HCT116 (cell line): Measurements from ENCODE around the gene DOCK3.

Source experiments
- POLR2A ChIP-seq: IDR thresholded peaks from 2 replicates; pipeline ENCODE4 v1.7.0; 2011; ENCODE audit warnings: borderline replicate concordance; ENCODE audit not compliant: insufficient read depth, insufficient read length; ENCODE audit errors: extremely low read depth
- POLR2AphosphoS5 ChIP-seq: IDR thresholded peaks from 2 replicates; pipeline ENCODE4 v1.6.1; 2011; ENCODE audit warnings: mild to moderate bottlenecking, low read depth, low read length, moderate library complexity
- RAD21 ChIP-seq: IDR thresholded peaks from 2 replicates; pipeline ENCODE4 v1.6.1; 2012; ENCODE audit warnings: low read depth, mild to moderate bottlenecking
- SIN3A ChIP-seq: IDR thresholded peaks from 2 replicates; pipeline ENCODE4 v1.6.1; 2012; ENCODE audit warnings: low read depth
- SP1 ChIP-seq: IDR thresholded peaks from 2 replicates; pipeline ENCODE4 v1.6.1; 2012; ENCODE audit warnings: low read depth
- SRF ChIP-seq: IDR thresholded peaks from 2 replicates; pipeline ENCODE4 v1.6.1; 2012; ENCODE audit warnings: low read depth
- YY1 ChIP-seq: IDR thresholded peaks from 2 replicates; pipeline ENCODE4 v1.6.1; 2011; ENCODE audit warnings: low read length, low read depth, moderate library complexity, mild to moderate bottlenecking; ENCODE audit not compliant: insufficient replicate concordance; ENCODE audit errors: extremely low read depth
- TF ChIP-seq, protein P1 (sequence below), 3 experiments: fragments of 200-600 bp in 1 of 3; sonication (generic) in 1 of 3; IDR thresholded peaks in 2 of 3; conservative IDR thresholded peaks in 1 of 3; 2 replicates each; pipeline ENCODE4 v1.5.1; 2012 to 2017; ENCODE audit warnings: low read depth in 2 of 3, low read length in 2 of 3, antibody characterized with exemption in 1 of 3, borderline replicate concordance in 1 of 3, control low read depth in 1 of 3, mild to moderate bottlenecking in 1 of 3, mixed read lengths in 1 of 3, mixed run types in 1 of 3, moderate library complexity in 1 of 3; ENCODE audit not compliant: insufficient read depth in 1 of 3

DNA sequence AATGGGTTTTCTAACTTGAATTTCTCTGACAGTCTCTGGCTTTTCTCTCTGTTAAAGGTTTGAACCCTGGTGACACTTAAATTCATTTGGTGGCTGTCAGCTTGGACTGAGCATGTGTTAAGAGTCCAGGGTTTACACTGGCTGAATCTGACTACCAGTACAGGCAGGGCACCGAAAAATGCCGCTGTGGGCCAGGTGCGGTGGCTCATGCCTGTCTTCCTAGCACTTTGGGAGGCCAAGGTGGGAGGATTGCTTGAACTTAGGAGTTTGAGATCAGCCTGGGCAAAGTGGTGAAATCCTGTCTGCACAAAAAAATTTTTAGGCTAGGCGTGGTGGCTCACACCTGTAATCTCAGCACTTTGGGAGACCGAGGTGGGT, 712.1 kb downstream of the DOCK3 start:
- TF ChIP-seq, protein P1, sequence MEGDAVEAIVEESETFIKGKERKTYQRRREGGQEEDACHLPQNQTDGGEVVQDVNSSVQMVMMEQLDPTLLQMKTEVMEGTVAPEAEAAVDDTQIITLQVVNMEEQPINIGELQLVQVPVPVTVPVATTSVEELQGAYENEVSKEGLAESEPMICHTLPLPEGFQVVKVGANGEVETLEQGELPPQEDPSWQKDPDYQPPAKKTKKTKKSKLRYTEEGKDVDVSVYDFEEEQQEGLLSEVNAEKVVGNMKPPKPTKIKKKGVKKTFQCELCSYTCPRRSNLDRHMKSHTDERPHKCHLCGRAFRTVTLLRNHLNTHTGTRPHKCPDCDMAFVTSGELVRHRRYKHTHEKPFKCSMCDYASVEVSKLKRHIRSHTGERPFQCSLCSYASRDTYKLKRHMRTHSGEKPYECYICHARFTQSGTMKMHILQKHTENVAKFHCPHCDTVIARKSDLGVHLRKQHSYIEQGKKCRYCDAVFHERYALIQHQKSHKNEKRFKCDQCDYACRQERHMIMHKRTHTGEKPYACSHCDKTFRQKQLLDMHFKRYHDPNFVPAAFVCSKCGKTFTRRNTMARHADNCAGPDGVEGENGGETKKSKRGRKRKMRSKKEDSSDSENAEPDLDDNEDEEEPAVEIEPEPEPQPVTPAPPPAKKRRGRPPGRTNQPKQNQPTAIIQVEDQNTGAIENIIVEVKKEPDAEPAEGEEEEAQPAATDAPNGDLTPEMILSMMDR (IDR thresholded peaks at IDR 0.05 in 2 of 3, conservative IDR thresholded peaks at IDR 0.05 in 1 of 3; ENCODE audit: borderline replicate concordance in 1 of 3, insufficient read depth in 1 of 3, low read depth in 2 of 3, low read length in 2 of 3) = no peak
- TF ChIP-seq POLR2A (no peak), SRF (no peak), POLR2AphosphoS5 (no peak), SIN3A (no peak), SP1 (no peak), YY1 (no peak), RAD21 (no peak)
